GM18873 (cell line): ENCODE data around the gene PCDHB11.
"Not testable (repeated sequence)": the region's sequence is repeated elsewhere in the genome, so short reads cannot be mapped to it uniquely, and the experiment has no call there.

Experiments
- ATAC-seq: cut with Tn5 transposase; IDR thresholded peaks from one replicate; pipeline ENCODE4 v1.9.1; 2021; ENCODE audit warnings: mild to moderate bottlenecking, moderate library complexity, moderate number of reproducible peaks; ENCODE audit not compliant: unreplicated experiment, low FRiP score

The PCDHB11 gene

DNA sequence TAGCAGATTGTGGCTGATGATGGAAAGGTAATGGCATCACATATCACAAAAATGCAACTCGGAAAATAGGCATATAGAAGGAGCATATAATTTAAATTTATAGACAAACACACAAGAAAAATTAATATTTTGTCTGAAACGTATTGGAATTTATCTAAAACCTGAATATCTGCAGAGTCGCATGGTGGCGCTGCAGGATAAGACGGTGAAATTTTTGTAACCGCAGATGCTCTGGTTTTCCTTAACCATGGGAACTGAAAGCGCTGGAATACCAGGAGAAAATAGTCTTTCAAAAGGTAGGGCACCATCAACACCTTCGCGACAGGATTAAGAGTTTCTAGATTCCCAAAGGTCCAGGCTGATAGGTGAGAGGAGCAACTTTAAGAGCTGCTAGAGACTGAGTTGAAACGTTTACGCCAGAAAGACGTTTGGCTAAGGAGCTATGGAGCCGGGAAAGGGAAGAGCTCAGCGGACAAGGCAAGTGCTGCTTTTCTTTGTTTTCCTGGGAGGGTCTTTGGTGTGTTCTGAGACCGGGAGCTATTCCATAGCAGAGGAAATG, 34.8 kb downstream of the PCDHB11 start:
- no peak for ATAC-seq

DNA sequence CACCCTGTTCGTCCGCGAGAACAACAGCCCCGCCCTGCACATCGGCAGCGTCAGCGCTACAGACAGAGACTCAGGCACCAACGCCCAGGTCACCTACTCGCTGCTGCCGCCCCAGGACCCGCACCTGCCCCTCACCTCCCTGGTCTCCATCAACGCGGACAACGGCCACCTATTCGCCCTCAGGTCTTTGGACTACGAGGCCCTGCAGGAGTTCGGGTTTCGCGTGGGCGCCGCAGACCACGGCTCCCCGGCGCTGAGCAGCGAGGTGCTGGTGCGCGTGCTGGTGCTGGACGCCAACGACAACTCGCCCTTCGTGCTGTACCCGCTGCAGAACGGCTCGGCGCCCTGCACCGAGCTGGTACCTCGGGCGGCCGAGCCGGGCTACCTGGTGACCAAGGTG, 36.5 kb downstream of the PCDHB11 start:
- not testable (repeated sequence) for ATAC-seq

DNA sequence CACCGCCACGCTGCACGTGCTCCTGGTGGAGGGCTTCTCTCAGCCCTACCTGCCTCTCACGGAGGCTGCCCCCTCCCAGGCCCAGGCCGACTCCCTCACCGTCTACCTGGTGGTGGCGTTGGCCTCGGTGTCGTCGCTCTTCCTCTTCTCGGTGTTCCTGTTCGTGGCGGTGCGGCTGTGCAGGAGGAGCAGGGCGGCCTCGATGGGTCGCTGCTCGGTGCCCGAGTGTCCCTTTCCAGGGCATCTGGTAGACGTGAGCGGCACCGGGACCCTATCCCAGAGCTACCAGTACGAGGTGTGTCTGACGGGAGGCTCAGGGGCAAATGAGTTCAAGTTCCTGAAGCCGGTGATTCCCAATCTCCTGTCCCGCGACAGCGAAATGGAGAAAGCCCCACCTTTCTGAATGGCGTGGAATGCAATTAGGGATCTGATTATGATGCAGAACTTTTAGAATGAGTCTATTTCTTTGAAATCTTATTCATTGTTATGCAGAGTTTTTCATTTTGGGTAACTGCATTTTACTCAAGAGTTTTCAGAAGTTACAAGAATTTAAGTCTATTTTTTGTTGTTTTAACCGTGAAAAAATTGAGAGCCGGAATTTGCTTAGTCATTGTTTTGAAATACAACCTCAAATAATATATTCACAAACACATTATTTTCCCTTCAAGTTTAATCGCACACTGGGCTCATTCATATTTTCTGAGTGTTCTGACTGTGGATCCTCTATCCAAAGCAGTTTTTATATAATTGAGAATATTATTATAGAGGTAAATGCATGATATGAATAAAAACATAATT, 37.3 kb downstream of the PCDHB11 start:
- no peak for ATAC-seq

DNA sequence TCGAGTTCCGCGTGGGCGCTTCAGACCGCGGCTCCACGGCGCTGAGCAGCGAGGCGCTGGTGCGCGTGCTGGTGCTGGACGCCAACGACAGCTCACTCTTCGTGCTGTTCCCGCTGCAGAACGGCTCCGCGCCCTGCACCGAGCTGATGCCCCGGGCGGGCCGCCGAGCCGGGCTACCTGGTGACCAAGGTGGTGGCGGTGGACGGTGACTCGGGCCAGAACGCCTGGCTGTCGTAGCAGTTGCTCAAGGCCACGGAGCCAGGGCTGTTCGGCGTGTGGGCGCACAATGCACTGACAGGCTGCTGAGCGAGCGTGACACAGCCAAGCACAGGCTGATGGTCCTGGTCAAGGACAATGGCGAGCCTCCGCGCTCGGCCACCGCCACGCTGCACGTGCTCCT, 42.1 kb downstream of the PCDHB11 start:
- ATAC-seq, result no peak

DNA sequence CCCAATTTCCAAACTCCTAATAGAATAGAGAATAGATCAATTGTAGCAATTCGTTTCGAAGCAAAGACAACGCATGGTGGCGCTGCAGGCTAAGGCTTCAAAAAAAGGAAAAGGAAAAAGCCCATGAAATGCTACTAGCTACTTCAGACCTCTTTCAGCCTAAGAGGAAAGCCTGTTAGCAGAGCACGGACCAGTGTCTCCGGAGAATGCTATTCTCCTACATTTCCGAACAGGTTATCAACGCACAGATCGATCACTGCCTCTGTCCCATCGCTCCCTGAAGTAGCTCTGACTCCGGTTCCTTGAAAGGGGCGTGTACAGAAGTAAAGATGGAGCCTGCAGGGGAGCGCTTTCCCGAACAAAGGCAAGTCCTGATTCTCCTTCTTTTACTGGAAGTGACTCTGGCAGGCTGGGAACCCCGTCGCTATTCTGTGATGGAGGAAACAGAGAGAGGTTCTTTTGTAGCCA, 45.9 kb downstream of the PCDHB11 start, which contains the start of gene PCDHB15:
PCDHB15 (plus strand) TSS at position 146 of the 468 bp plus-strand sequence; CDS start at position 330, 184 bp downstream.
- no peak for ATAC-seq

DNA sequence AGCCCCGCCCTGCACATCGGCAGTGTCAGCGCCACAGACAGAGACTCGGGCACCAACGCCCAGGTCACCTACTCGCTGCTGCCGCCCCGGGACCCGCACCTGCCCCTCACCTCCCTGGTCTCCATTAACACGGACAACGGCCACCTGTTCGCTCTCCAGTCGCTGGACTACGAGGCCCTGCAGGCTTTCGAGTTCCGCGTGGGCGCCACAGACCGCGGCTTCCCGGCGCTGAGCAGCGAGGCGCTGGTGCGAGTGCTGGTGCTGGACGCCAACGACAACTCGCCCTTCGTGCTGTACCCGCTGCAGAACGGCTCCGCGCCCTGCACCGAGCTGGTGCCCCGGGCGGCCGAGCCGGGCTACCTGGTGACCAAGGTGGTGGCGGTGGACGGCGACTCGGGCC, 47.5 kb downstream of the PCDHB11 start:
- not testable (repeated sequence) for ATAC-seq

DNA sequence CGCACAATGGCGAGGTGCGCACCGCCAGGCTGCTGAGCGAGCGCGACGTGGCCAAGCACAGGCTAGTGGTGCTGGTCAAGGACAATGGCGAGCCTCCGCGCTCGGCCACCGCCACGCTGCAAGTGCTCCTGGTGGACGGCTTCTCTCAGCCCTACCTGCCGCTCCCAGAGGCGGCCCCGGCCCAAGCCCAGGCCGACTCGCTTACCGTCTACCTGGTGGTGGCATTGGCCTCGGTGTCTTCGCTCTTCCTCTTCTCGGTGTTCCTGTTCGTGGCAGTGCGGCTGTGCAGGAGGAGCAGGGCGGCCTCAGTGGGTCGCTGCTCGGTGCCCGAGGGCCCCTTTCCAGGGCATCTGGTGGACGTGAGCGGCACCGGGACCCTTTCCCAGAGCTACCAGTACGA, 48.0 kb downstream of the PCDHB11 start:
- not testable (repeated sequence) for ATAC-seq

DNA sequence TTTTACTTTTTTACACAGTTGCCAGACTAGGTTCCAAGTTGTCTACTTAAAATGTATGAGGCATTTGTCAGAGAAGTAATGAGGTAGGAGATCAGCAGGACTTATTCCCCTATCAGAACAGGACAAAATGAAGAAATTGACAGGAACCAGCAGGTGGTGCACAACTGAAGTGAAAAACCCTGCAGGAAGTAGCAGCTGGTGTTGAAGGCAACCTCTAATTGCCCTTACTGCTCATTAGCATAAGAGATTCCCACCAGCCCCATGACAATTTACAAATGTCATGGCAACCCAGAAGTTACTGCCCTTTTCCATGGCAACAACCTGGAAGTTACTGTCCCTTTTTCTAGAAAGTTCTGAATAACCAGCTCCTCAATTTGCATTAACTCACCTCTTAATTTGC, 51.1 kb downstream of the PCDHB11 start:
- ATAC-seq, result no peak
